Stimulated activated CD8-positive, alpha-beta memory T cell treated with anti-CD3 and anti-CD28 coated beads, Interleukin-15, amount 100 ng/mL, for 48 hours (primary cell): ENCODE results near the gene NDUFA1.
"Not testable (repeated sequence)": the region's sequence is repeated elsewhere in the genome, so short reads cannot be mapped to it uniquely, and the experiment has no call there.

Source experiments
- DNase-seq, 2 donors: peaks; one replicate each; pipeline ENCODE4 v3.0.0-alpha.2; 2020; ENCODE audit warnings: low read depth in 2 of 2

Gene NDUFA1

GRCh38 chrX:119900976-119901375 lies 29.3 kb downstream of the NDUFA1 start:
- DNase-seq: no peak

GRCh38 chrX:119916310-119916709 lies 44.7 kb downstream of the NDUFA1 start:
- no peak for DNase-seq

DNA sequence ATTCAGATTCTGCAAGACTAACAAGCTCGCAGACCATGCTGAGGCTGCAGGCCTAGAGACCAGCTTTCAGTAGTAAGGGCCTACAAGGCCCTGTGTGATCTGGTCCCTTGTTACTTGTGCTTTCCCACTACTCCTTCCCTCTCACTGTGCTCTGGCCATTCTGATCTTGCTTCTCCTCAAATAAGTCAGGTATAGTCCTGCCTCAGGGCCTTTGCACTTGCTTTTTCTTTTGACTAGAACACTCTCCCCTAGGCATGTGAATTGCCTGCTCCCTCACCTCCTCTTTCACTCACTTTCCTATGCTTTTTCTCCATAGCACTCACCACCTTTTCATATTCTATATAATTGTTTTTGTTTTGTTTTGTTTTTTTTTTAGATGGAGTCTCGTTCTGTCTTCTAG lies 46.2 kb downstream of the NDUFA1 start:
- no peak for DNase-seq

- DNase-seq: no peak
Observed at GRCh38 chrX:119919835-119920585, 48.4 kb downstream of the NDUFA1 start.

DNA sequence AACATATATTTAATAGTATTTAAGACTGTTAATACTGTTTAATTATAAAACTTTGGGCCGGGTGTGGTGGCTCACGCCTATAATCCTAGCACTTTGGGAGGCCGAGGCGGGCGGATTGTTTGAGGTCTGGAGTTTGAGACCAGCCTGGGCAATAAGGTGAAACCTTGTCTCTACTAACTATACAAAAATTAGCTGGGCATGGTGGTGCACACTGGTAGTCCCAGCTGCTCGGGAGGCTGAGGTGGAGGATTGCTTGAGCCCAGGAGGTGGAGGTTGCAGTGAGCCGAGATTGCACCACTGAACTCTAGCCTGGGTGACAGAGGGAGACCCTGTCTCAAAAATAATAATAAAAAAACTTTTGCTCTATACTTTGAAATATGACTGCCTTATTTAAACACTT lies 50.8 kb downstream of the NDUFA1 start:
- DNase-seq: not testable (repeated sequence)
